Tibial artery (tissue), 4 donors: ENCODE measurements around the gene STARD10.

Experiments
- DNase-seq, 2 donors: peaks; one replicate each; pipeline ENCODE4 v3.0.0-alpha.2; 2019
- H3K27ac ChIP-seq, 2 donors: fragments of 200-600 bp; sonication (generic) in 1 of 2; 1 replicate in 1 of 2; 2 replicates in 1 of 2; pipeline ENCODE4 v1.5.1; 2018 to 2019; ENCODE audit warnings: mild to moderate bottlenecking in 1 of 2
- H3K27me3 ChIP-seq, 2 donors: fragments of 200-600 bp; sonication (generic) in 1 of 2; one replicate each; pipeline versions ENCODE4 v1.5.1 to v1.6.0; 2016 to 2019
- H3K36me3 ChIP-seq, 3 donors: fragments of 200-600 bp; sonication (generic) in 2 of 3; one replicate each; pipeline ENCODE4 v1.5.1; 2016 to 2019; ENCODE audit warnings: mild to moderate bottlenecking in 2 of 3
- H3K4me1 ChIP-seq, 4 donors: fragments of 200-600 bp; sonication (generic) in 2 of 4; 1 replicate in 3 of 4; 2 replicates in 1 of 4; pipeline ENCODE4 v1.5.1; 2016 to 2019
- H3K4me3 ChIP-seq, 2 donors: fragments of 200-600 bp; sonication (generic) in 1 of 2; 1 replicate in 1 of 2; 2 replicates in 1 of 2; pipeline ENCODE4 v1.5.1; 2018 to 2019; ENCODE audit warnings: mild to moderate bottlenecking in 2 of 2
- H3K9me3 ChIP-seq, 3 donors: fragments of 200-600 bp; sonication (generic) in 1 of 3; one replicate each; pipeline ENCODE4 v1.5.1; 2016 to 2019
- CTCF ChIP-seq, 2 experiments: fragments of 200-600 bp in 1 of 2; fragments of 450-650 bp in 1 of 2; IDR thresholded peaks; one replicate each; pipeline ENCODE4 v1.5.1; 2017 to 2019; ENCODE audit warnings: antibody characterized with exemption in 2 of 2, mild to moderate bottlenecking in 1 of 2, moderate library complexity in 1 of 2
- intact Hi-C: fragments of 100-400 bp; cut with DNase I; formaldehyde crosslinking; loops from one replicate; pipeline ENCODE4 v1.15.0; 2023; ENCODE audit warnings: low total_unique reads

Gene STARD10

DNA sequence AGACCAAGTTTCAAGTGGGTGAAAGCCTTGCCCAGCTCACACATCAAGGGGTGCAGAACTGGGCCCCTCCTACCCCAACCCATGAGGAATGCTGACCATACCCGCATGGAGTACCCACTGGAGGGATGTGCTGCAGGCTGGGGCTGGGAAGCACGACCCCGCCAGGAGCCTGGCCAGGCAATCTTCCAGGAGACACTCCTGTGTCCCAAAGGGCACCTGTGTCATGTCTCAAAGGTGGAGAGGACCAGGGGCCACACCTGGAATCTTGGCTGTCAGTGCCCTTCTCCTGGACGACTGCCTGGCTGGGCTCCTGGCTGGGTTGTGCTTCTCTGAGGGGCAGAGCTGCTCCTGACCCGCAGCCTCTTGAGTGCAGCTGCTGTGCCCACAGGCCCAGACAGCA lies 48.3 kb downstream of the STARD10 start:
- DNase-seq = no peak
- intact Hi-C loops = no loop called here
- TF ChIP-seq CTCF (IDR thresholded peaks at IDR 0.05) = no peak
- no peak overlapping the region for H3K27ac ChIP-seq
- H3K4me1 ChIP-seq = peaks cover 0 to 8% (median 0%) of the 10 kb centered on the region in 4 donors
- no peaks in the 10 kb centered on the region for H3K9me3 ChIP-seq
- H3K27me3 ChIP-seq = no peaks in the 10 kb centered on the region
- no peak overlapping the region for H3K4me3 ChIP-seq
- H3K36me3 ChIP-seq = no peaks in the 10 kb centered on the region

- no peaks in the 10 kb centered on the region for H3K36me3 ChIP-seq
- no peaks in the 10 kb centered on the region for H3K27me3 ChIP-seq
- no peak for TF ChIP-seq CTCF (IDR thresholded peaks at IDR 0.05)
- H3K9me3 ChIP-seq = no peaks in the 10 kb centered on the region
- peaks cover 0 to 8% (median 0%) of the 10 kb centered on the region in 4 donors for H3K4me1 ChIP-seq
- H3K4me3 ChIP-seq = no peak overlapping the region
- DNase-seq = no peak
- intact Hi-C loops = no loop called here
- H3K27ac ChIP-seq = no peak overlapping the region
These were observed 49.4 kb downstream of the STARD10 start for GRCh38 chr11:72744474-72744873.

GRCh38 chr11:72743321-72744221 lies 50.3 kb downstream of the STARD10 start:
- H3K27me3 ChIP-seq = no peaks in the 10 kb centered on the region
- H3K4me3 ChIP-seq = no peak overlapping the region
- intact Hi-C loops = no loop called here
- H3K36me3 ChIP-seq = no peaks in the 10 kb centered on the region
- H3K9me3 ChIP-seq = no peaks in the 10 kb centered on the region
- no peak for TF ChIP-seq CTCF (IDR thresholded peaks at IDR 0.05)
- H3K4me1 ChIP-seq = peaks cover 0 to 8% (median 0%) of the 10 kb centered on the region in 4 donors
- DNase-seq = no peak
- no peak overlapping the region for H3K27ac ChIP-seq

DNA sequence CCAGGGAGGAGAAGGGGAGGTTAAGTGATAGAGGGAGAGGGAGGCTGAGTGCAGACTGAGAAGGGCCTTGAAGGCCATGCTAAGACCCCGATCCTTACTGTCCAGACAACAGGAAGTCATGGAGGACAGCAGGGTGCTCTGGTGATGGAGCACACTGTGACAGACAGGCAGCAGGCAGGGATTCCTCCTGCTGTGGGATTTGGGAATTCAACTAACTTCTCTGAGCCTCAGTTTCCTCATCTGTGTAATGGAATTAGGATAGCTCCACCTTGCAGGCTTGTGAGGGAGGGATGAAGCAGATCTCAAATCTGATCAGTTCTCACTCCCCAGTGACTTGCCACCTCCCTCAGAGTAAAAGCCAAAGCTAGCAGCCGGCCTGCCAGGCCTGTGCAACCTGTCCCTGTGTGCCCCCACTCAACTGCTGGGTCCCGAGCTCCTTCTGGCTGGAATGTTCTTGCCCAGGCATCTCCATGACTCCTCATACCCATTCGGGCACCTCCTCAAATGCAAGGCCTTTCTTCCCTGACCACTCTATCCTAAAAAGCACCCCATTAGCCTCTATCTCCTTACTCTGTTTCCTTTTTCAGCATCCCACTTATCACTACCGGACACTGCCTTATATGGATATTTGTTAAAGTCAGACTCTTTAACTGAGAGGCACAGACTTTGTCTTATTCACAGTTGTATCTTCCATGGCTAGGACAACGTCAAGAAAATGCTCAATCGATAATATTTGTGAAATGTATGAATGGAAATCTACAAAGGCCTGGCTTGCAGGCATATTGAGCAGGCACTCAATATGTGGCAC lies 51.1 kb downstream of the STARD10 start:
- no peak for DNase-seq
- peaks cover 0 to 8% (median 0%) of the 10 kb centered on the region in 4 donors for H3K4me1 ChIP-seq
- no peaks in the 10 kb centered on the region for H3K27me3 ChIP-seq
- intact Hi-C loops = no loop called here
- H3K9me3 ChIP-seq = no peaks in the 10 kb centered on the region
- H3K4me3 ChIP-seq = no peak overlapping the region
- no peaks in the 10 kb centered on the region for H3K36me3 ChIP-seq
- no peak for TF ChIP-seq CTCF (IDR thresholded peaks at IDR 0.05)
- H3K27ac ChIP-seq = no peak overlapping the region

GRCh38 chr11:72741849-72742512 lies 51.9 kb downstream of the STARD10 start:
- H3K9me3 ChIP-seq = no peaks in the 10 kb centered on the region
- TF ChIP-seq CTCF (IDR thresholded peaks at IDR 0.05) = no peak
- no peak for DNase-seq
- no peaks in the 10 kb centered on the region for H3K36me3 ChIP-seq
- no peak overlapping the region for H3K27ac ChIP-seq
- H3K4me1 ChIP-seq = peaks cover 0 to 8% (median 0%) of the 10 kb centered on the region in 4 donors
- no peak overlapping the region for H3K4me3 ChIP-seq
- intact Hi-C loops = no loop called here
- no peaks in the 10 kb centered on the region for H3K27me3 ChIP-seq
